Sigmoid colon (tissue), 4 donors: ENCODE data around the gene PDILT.

Experiments used
- EP300 ChIP-seq, 4 donors: sonication (generic); formaldehyde crosslinking; IDR thresholded peaks; one replicate each; pipeline ENCODE4 v1.6.1; 2017; ENCODE audit warnings: antibody characterized with exemption in 4 of 4
- POLR2A ChIP-seq, 2 donors: fragments of 450-650 bp; IDR thresholded peaks; one replicate each; pipeline ENCODE4 v1.6.1; 2016; ENCODE audit warnings: antibody characterized with exemption in 2 of 2, mild to moderate bottlenecking in 2 of 2, moderate library complexity in 2 of 2
- POLR2AphosphoS5 ChIP-seq, 4 donors: sonication (generic); formaldehyde crosslinking; IDR thresholded peaks; one replicate each; pipeline ENCODE4 v1.6.1; 2017; ENCODE audit warnings: antibody characterized with exemption in 4 of 4
- TF ChIP-seq, protein P1 (sequence below), 4 experiments: fragments of 450-650 bp in 3 of 4; fragments of 200-600 bp in 1 of 4; IDR thresholded peaks; one replicate each; pipeline ENCODE4 v1.5.1; 2016 to 2019; ENCODE audit warnings: antibody characterized with exemption in 4 of 4, mild to moderate bottlenecking in 3 of 4, moderate library complexity in 2 of 4

DNA sequence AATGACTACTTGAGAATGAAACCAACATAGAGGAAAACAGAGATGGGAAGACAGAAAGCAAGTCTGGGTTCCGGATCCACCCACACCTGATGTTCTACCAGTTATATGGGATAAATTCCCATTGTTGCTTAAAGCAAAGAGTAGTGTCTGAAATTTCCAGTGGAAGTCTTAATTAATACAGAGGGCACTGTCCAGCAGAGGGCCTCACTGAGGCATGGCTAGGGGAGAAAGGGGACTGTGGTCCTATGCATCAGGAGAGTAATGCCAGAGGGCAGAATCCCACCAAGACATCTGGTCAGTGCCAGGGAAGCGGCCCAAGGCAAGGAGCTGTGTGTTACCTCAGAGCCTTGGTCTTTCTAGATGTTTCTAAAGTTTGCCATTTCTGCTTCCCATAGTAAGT is 44.5 kb downstream of the PDILT start:
- TF ChIP-seq, protein P1, sequence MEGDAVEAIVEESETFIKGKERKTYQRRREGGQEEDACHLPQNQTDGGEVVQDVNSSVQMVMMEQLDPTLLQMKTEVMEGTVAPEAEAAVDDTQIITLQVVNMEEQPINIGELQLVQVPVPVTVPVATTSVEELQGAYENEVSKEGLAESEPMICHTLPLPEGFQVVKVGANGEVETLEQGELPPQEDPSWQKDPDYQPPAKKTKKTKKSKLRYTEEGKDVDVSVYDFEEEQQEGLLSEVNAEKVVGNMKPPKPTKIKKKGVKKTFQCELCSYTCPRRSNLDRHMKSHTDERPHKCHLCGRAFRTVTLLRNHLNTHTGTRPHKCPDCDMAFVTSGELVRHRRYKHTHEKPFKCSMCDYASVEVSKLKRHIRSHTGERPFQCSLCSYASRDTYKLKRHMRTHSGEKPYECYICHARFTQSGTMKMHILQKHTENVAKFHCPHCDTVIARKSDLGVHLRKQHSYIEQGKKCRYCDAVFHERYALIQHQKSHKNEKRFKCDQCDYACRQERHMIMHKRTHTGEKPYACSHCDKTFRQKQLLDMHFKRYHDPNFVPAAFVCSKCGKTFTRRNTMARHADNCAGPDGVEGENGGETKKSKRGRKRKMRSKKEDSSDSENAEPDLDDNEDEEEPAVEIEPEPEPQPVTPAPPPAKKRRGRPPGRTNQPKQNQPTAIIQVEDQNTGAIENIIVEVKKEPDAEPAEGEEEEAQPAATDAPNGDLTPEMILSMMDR (IDR thresholded peaks at IDR 0.05), result no peak
- no peak for TF ChIP-seq POLR2A (IDR thresholded peaks at IDR 0.05)
- no peak for TF ChIP-seq EP300 (IDR thresholded peaks at IDR 0.05)
- no peak for TF ChIP-seq POLR2AphosphoS5 (IDR thresholded peaks at IDR 0.05)
